ENCODE data around the gene FCF1.

Gene FCF1

GRCh38 chr14:74697543-74697942 lies 15.4 kb upstream of the FCF1 start:
- Histone ChIP-seq H3K9me2 (replicated peaks; ENCODE audit: insufficient read depth, low read length) (no peaks in the 10 kb centered on the region), H3K79me2 (ENCODE audit: low read length) (no peaks in the 10 kb centered on the region), H4K20me1 (ENCODE audit: insufficient read depth, low read length) (no peaks in the 10 kb centered on the region), H3F3A (ENCODE audit: insufficient read depth, low read length) (no peaks in the 10 kb centered on the region), H3K27ac (ENCODE audit: low read length) (no peak overlapping the region), H3K9me3 (replicated peaks; ENCODE audit: insufficient read depth, low read length) (no peaks in the 10 kb centered on the region), H3K36me3 (replicated peaks; ENCODE audit: insufficient read depth, low read length) (no peaks in the 10 kb centered on the region), H3K4me2 (ENCODE audit: low read depth, low read length) (no peak overlapping the region), H3K4me3 (ENCODE audit: low read length) (no peak overlapping the region), H3K27me3 (replicated peaks; ENCODE audit: insufficient read depth, low read length) (no peaks in the 10 kb centered on the region), H3K9ac (ENCODE audit: low read length) (no peak overlapping the region), H2AFZ (ENCODE audit: low read length) (no peak overlapping the region), H3K4me1 (ENCODE audit: low read length) (no peaks in the 10 kb centered on the region)
- DNase-seq: no peak
- no peak for TF ChIP-seq EZH2phosphoT487 (IDR thresholded peaks at IDR 0.05; ENCODE audit: low read length)
- no peak for TF ChIP-seq CTCF (IDR thresholded peaks at IDR 0.05; ENCODE audit: low read length)
- TF ChIP-seq EZH2 (optimal IDR thresholded peaks at IDR 0.05; ENCODE audit: low read depth, low read length): no peak

GRCh38 chr14:74697976-74698375 lies 15.0 kb upstream of the FCF1 start:
- TF ChIP-seq EZH2phosphoT487 (IDR thresholded peaks at IDR 0.05; ENCODE audit: low read length) (no peak), CTCF (IDR thresholded peaks at IDR 0.05; ENCODE audit: low read length) (no peak), EZH2 (optimal IDR thresholded peaks at IDR 0.05; ENCODE audit: low read depth, low read length) (no peak)
- Histone ChIP-seq H3K36me3 (replicated peaks; ENCODE audit: insufficient read depth, low read length) (no peaks in the 10 kb centered on the region), H2AFZ (ENCODE audit: low read length) (no peak overlapping the region), H4K20me1 (ENCODE audit: insufficient read depth, low read length) (no peaks in the 10 kb centered on the region), H3K27ac (ENCODE audit: low read length) (no peak overlapping the region), H3K9me3 (replicated peaks; ENCODE audit: insufficient read depth, low read length) (no peaks in the 10 kb centered on the region), H3K4me1 (ENCODE audit: low read length) (no peaks in the 10 kb centered on the region), H3K79me2 (ENCODE audit: low read length) (no peaks in the 10 kb centered on the region), H3K9me2 (replicated peaks; ENCODE audit: insufficient read depth, low read length) (no peaks in the 10 kb centered on the region), H3K4me2 (ENCODE audit: low read depth, low read length) (no peak overlapping the region), H3K27me3 (replicated peaks; ENCODE audit: insufficient read depth, low read length) (no peaks in the 10 kb centered on the region), H3F3A (ENCODE audit: insufficient read depth, low read length) (no peaks in the 10 kb centered on the region), H3K4me3 (ENCODE audit: low read length) (no peak overlapping the region), H3K9ac (ENCODE audit: low read length) (no peak overlapping the region)
- DNase-seq: no peak

- Histone ChIP-seq H3K4me1 (ENCODE audit: low read length) (no peaks in the 10 kb centered on the region), H3F3A (ENCODE audit: insufficient read depth, low read length) (no peaks in the 10 kb centered on the region), H3K9me3 (replicated peaks; ENCODE audit: insufficient read depth, low read length) (no peaks in the 10 kb centered on the region), H4K20me1 (ENCODE audit: insufficient read depth, low read length) (no peaks in the 10 kb centered on the region), H3K4me2 (ENCODE audit: low read depth, low read length) (no peak overlapping the region), H3K79me2 (ENCODE audit: low read length) (peaks cover 1% of the 10 kb centered on the region; the same call in 1 of the 2 replicates), H3K36me3 (replicated peaks; ENCODE audit: insufficient read depth, low read length) (no peaks in the 10 kb centered on the region), H3K9ac (ENCODE audit: low read length) (no peak overlapping the region), H2AFZ (ENCODE audit: low read length) (no peak overlapping the region), H3K4me3 (ENCODE audit: low read length) (no peak overlapping the region), H3K9me2 (replicated peaks; ENCODE audit: insufficient read depth, low read length) (no peaks in the 10 kb centered on the region), H3K27me3 (replicated peaks; ENCODE audit: insufficient read depth, low read length) (no peaks in the 10 kb centered on the region), H3K27ac (ENCODE audit: low read length) (no peak overlapping the region)
- no peak for DNase-seq
- TF ChIP-seq CTCF (IDR thresholded peaks at IDR 0.05; ENCODE audit: low read length) (no peak), EZH2 (optimal IDR thresholded peaks at IDR 0.05; ENCODE audit: low read depth, low read length) (no peak), EZH2phosphoT487 (IDR thresholded peaks at IDR 0.05; ENCODE audit: low read length) (no peak)
Measured at GRCh38 chr14:74698465-74698864, 14.5 kb upstream of the FCF1 start.
